Embryonic facial prominence (tissue), 1 donor: ENCODE measurements around the gene RENBP.

Source experiments
- DNase-seq: peaks from one replicate; pipeline ENCODE4 v3.0.0-alpha.2; 2016; ENCODE audit errors: extremely low spot score

The RENBP gene

GRCh38 chrX:153888344-153888743, 56.1 kb downstream of the RENBP start:
- no peak for DNase-seq

GRCh38 chrX:153887385-153887784, 57.1 kb downstream of the RENBP start:
- no peak for DNase-seq

- no peak for DNase-seq
Observed at GRCh38 chrX:153886915-153887314, 57.5 kb downstream of the RENBP start.

- DNase-seq: no peak
Observed at GRCh38 chrX:153885968-153886903, 58.2 kb downstream of the RENBP start, which contains the start of gene L1CAM. Gene L1CAM, minus strand, starts transcription at chrX:153886173. Its CDS starts 10,337 bp downstream, at chrX:153875836.
